ENCODE measurements around the gene ADIPOR2.

Gene ADIPOR2

GRCh38 chr12:1779783-1780182 is 88.9 kb downstream of the ADIPOR2 start:
- FAIRE-seq: no peak

- FAIRE-seq: no peak
Measured at GRCh38 chr12:1781772-1782171, 90.9 kb downstream of the ADIPOR2 start.

DNA sequence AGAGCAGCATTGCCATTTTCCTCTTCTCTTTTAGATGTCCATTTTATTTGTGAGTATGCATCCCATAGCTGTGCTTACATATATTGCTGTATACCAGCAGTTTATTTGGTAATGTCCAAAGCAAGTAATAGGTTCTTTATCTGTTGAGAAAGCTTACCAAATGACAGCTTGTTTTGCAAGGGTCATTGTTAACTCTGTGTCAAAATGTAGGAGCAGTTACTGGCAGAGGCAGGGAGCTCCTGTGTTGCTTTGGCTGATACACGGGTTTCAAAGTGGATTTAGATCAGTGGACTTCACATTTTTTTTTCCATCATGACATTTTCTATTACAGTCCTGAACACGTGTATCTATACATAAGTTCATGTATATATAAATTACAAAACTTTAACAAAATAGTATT is 91.3 kb downstream of the ADIPOR2 start:
- FAIRE-seq: no peak

- FAIRE-seq: no peak
Measured at GRCh38 chr12:1787714-1788113, 96.8 kb downstream of the ADIPOR2 start.

GRCh38 chr12:1790444-1790843 is 99.6 kb downstream of the ADIPOR2 start:
- no peak for FAIRE-seq

DNA sequence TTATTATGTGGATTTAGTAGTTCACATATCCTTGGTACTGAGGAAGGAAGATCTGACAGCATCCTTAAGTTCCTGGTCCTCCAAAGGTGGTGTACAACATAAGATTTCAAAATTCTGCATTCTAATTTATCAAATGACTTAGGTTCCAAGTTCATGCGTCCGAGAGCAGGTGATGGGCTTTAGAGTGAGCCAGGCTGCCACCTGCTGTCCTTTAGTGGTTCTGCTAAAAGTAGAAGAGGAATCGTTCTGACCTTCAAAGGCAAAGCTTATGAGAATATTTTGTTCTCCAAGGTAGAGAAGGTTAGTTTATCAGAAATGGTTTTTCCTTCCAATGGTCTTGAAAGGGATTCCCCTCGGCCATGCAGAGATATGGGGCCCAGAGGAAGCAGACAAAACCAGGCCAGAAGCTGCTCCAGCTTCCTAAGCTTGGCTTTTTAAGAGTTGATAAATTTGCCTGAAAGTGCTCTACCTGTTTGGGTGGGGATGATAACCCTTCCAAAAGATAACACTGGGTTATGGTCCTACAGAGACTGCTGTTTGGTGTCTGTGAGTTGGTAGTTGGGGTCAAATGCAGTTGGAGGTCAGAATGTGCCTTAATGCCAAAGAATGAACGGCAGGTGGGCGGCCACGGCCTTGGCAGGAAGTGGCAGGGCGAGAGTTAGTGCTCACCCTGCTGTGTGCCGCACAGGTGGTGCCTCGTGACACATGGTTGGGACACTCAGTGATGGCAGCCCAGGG is 100.4 kb downstream of the ADIPOR2 start:
- FAIRE-seq: peak; percentile 60

- FAIRE-seq: no peak
Measured at GRCh38 chr12:1792406-1792805, 101.5 kb downstream of the ADIPOR2 start.

DNA sequence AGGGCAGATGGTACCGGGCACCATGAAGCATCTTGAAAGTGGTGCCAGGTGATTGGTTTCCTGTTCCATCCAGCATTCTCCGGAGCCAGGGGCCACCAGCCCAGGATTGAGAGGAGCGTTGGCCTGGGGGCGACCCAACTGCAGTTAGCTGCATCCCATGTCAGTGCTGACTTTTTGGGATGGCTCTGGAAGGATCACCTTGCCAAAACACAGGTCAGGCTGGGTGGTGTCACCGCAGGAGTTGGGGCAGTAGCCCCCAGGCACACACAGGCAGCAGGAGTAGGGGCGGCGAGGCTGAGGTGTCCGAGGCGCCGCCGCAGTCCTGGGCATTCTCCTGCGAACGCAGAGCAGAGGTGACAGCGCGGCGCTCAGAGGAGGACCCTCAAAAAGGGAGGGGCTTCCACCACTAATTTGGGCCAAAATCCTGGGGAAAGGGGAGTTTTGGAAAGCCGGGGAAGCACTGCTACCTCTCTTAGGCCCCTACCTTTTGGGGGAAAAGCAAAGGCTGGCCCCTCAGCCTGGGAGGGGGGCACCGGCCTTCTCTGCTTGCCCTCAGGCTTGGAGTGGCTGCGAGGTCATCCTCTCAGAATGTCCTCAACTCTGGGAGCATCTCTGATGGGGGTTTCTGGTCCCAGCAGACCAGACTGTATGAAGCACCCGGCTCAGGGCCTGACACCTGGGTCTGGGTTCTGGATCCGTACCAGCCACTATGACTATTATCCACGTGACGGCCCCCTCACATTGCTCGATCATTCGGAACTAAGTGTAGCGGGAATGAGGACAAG is 102.7 kb downstream of the ADIPOR2 start:
- FAIRE-seq: no peak

DNA sequence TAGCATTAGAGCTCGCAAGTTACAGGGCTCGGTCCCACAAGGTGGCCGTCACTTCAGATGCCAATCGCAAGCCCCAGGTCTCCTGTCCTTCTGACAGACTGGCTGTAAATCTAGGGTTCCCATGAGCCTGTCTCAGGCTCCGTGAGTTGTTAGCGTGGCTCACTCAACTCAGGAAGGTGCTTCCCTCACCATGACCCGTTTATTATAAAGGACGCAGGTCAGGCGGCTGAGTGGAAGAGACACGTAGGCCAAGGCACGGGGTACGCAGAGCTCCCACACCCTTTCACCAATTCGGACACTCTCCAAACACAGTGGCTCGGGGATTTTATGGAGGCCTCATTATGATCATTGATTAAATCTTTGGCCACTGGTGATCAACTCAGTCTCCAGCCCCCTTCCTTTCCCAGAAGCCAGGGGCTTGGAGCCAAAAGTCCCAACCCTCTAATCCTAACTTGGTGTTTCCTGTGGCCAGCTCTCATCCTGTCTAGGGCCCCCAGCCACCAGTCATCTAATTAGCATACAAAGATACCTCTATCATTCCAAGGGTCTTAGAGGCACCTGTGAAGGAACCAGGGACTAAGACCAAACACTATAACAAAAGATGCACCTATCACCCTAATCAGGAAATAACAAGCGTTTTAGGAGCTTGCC is 103.7 kb downstream of the ADIPOR2 start:
- no peak for FAIRE-seq

DNA sequence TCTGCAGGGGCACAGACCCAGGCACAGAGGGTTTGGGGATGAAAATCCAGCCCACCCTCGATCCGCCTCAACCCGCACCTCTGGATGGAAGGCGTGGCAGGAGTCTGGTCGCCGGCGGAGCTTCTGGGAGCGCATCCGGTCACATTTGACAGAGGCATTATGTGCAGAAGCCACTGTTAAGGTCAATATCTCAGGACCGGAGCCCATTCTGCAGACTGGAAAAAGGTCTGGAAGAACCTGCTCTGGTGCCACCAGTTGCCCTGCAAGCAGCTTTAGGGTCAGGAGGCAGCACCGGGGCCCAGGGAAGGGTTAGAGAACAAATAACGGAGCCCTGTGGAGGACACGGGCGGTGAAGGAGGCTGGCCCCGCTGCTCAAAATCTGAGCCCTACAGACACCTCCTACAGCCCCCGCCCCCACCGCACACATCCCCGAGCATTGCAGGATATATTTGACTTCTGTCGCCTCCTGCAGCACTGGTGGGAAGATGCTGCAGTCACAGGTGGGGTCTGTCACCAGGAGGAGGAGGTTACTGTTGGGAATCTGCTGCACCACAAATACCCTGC is 104.4 kb downstream of the ADIPOR2 start:
- no peak for FAIRE-seq

DNA sequence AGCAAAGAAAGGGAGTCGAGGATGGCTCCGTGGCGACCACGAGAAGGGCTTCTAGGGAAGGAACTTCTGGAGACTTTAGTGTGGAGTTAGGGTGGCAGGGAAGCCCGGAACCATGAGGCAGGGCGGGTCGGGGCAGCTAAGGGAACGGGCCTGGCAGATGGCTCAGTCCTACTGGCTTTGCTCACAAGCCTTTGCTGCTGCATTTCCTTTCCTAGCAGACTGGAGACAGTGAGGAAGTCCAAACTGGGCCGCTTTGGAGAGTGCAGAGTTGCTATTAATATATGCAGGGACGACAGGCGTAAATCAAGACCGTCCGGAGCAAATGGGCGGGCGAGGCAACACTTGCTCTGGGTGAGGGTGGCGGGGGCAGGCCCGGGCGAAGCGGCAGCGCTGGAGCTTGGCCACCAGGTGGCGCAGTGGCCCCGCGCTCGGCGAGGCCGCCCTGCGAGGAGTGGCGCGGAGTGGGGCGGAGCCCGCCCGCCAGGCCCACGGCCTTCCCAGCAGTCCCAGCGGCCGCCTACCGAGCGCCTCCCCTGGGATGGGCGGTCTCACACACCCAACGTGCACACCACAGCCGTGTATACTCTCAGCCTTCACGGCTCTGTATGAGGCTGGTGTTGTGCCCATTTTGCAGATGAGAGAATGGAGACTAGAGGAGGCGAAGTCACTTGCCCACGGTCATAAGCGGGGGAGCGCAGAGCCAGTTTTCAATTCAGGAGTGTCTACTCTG is 105.1 kb downstream of the ADIPOR2 start:
- FAIRE-seq: no peak

GRCh38 chr12:1796515-1797010 is 105.7 kb downstream of the ADIPOR2 start:
- no peak for FAIRE-seq

GRCh38 chr12:1797011-1797901 is 106.4 kb downstream of the ADIPOR2 start:
- FAIRE-seq: no peak

- no peak for FAIRE-seq
Measured at GRCh38 chr12:1797991-1798640, 107.2 kb downstream of the ADIPOR2 start.

GRCh38 chr12:1798641-1799020 is 107.8 kb downstream of the ADIPOR2 start:
- FAIRE-seq: no peak

DNA sequence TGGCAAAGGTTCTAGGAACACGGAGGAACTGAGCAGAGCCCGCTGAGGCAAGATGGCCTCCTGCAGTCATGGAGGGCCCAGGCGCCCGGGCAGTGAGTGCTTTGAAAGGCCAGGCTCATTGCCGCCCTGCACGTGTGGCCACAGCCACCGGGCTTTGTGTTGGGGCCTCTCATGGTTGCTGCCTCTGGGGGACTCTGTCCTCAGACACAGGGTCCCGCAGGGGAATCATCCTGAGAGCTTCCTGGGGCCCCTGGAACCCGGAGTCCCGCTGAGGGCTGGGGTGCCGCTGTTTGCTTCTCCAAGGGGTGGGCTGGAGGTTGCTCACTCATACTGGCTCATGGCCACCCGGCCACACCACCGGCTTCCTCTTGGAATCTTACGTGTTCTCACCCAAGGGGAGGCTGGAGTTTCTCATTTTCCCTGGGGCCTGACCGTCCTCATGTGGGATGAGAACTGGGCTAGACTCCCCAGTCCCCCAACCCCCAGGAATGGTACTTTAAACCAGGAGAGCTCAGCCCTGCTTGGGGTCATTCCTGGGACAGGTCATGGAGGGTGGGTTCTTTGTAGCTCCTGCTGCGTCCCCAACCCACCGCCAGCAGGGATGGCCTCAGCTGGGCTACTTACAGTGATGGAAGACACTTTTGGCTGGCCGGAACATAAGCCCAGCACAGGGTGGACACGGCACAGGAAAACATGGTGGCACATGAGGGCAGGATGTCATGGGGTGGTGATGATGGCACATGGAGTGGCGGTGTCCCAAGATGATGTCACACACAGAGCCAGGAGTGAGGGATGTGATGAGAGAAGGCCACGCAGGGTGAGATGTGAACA is 108.4 kb downstream of the ADIPOR2 start:
- FAIRE-seq: no peak

DNA sequence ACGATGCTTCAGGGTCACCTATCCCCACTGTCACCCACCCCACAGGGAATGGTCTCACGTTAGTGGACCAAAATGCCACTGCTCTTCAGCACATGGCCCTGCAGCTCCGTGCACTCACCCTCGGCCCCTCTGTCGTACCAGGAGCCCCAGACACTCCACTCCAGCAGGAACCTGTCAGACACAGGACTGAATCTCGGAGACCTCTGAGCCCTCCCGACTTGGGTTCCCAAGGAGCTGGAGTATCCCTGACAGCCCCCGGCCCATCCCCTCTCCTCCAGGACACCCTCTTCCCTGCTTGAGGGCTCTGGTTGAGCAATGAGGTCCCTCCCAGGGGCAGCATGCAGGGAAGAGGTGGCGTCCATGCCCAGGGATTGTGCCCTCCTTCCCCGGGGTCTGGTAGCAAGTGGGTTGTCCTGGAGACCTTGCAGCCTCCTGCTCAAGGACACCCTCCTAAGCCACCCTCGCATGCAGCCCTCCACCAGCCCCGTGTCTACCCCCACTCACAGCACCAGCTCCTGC is 109.1 kb downstream of the ADIPOR2 start:
- FAIRE-seq: no peak

DNA sequence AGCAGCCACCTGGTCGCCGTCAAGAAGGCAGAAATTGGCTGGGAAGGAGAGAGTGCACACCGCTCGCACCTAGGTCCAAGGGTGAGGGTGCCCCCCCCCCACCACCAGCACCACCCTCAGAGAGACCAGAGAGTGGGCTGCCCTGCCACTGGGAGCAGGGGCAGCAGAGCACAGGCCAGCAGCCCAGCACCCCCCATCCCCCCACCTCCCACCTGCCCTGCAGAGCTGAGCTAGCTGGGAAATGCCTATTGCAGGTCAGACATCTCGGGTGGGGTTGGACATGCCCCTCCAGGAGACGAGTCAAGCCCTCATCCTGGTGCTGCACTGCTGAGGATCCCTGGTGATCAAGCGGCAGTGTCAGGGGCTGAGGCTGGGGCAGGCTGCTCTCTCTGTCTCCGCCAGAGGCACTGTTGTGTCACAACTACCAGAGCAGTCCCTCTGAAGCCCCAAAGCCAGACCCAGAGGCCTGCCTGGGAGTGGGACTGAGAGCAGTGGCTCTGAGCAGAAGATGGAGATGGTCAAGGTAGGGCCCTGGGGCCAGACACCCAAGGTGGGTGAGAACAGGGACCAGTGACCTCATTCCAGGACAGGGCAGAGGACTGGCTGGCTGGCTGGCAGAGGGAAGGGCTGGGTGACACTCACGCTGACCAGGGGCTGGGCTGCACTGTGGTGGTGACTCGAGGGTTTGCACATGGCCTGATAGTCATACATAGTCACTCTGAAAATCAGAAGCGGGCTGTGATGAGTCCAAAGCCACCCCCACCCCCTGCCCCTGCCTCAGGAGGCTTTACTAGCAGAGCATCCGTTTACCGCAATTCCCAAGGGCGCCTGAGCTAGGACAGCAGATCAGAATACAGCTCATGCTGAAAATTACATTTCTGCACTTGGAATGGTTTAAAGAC is 109.8 kb downstream of the ADIPOR2 start:
- FAIRE-seq: no peak
